Eye (tissue), 1 donor: ENCODE results near the gene SLC34A1.
"Not testable (repeated sequence)": the region's sequence is repeated elsewhere in the genome, so short reads cannot be mapped to it uniquely, and the experiment has no call there.

Experiments
- DNase-seq: peaks from one replicate; pipeline ENCODE4 v3.0.0-alpha.2; 2015

Gene SLC34A1

GRCh38 chr5:177412603-177413233, 28.5 kb downstream of the SLC34A1 start:
- no peak for DNase-seq

- no peak for DNase-seq
Observed at GRCh38 chr5:177414481-177414880, 30.2 kb downstream of the SLC34A1 start.

GRCh38 chr5:177417081-177417480, 32.8 kb downstream of the SLC34A1 start:
- DNase-seq: not testable (repeated sequence)

- DNase-seq: no peak
Observed at GRCh38 chr5:177419046-177419445, 34.8 kb downstream of the SLC34A1 start.

- not testable (repeated sequence) for DNase-seq
Observed at GRCh38 chr5:177420472-177420871, 36.2 kb downstream of the SLC34A1 start.

- DNase-seq: peak; percentile 48
Observed at GRCh38 chr5:177421062-177421798, 37.0 kb downstream of the SLC34A1 start.

- DNase-seq: no peak
Observed at GRCh38 chr5:177423671-177424070, 39.4 kb downstream of the SLC34A1 start.

GRCh38 chr5:177425196-177425800, 41.1 kb downstream of the SLC34A1 start:
- DNase-seq: no peak

- peak; percentile 100 for DNase-seq
Observed at GRCh38 chr5:177425801-177426565, 41.7 kb downstream of the SLC34A1 start.

GRCh38 chr5:177426566-177427210, 42.5 kb downstream of the SLC34A1 start, which contains the start of gene GRK6:
Gene GRK6 (plus strand): TSS chr5:177426676. CDS start chr5:177426846, 170 bp downstream.
- DNase-seq: peak; percentile 69

- DNase-seq: peak; percentile 47
Observed at GRCh38 chr5:177427211-177427822, 43.1 kb downstream of the SLC34A1 start.

GRCh38 chr5:177427919-177428573, 43.8 kb downstream of the SLC34A1 start:
- no peak for DNase-seq

- no peak for DNase-seq
Observed at GRCh38 chr5:177428574-177429217, 44.5 kb downstream of the SLC34A1 start.

- DNase-seq: no peak
Observed at GRCh38 chr5:177429248-177430040, 45.2 kb downstream of the SLC34A1 start.

GRCh38 chr5:177430140-177430951, 46.1 kb downstream of the SLC34A1 start:
- DNase-seq: no peak

GRCh38 chr5:177430972-177431316, 46.7 kb downstream of the SLC34A1 start:
- no peak for DNase-seq

GRCh38 chr5:177431317-177432142, 47.3 kb downstream of the SLC34A1 start:
- no peak for DNase-seq

- DNase-seq: no peak
Observed at GRCh38 chr5:177432143-177432838, 48.1 kb downstream of the SLC34A1 start.
